ENCODE measurements around the gene SEC14L2.

The SEC14L2 gene

DNA sequence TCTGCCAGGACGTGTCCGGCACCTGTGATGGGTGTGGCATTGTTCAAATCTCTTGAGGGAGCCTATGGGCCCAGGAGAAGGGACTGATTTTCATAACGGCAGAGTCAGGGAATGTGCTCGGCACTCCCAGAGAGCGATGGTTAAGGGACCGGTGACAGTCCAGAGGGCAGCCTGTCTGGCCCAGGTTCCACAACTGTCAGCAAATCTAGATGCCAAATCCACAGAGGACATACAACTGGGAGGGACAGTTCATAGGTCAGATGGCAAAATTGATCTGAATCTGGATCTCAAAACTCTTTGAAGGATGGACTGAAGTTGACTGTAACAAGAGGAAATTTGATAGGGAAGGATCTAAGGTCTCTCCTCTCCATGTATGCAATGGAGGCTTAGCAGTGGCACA is 7.5 kb downstream of the SEC14L2 start:
- DNase-seq (ENCODE audit: low spot score): no peak

DNA sequence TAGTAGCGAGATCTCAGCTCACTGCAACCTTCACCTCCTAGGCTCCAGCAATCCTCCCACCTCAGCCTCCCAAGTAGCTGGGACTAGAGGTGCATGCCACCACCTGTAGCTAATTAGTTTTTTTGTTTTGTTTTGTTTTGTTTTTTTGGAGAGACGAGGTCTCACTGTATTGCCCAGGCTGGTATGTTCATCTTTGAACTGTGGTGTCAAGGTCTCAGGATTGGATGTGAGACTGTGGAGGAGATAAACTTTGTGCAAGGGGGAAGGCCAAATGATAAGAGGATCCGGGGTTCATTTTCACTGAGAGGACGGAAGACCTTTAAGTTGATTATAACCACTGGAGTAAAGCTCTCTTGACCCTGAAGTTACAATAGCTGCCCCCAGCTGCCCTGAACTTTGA is 8.9 kb downstream of the SEC14L2 start:
- no peak for DNase-seq (ENCODE audit: low spot score)

DNA sequence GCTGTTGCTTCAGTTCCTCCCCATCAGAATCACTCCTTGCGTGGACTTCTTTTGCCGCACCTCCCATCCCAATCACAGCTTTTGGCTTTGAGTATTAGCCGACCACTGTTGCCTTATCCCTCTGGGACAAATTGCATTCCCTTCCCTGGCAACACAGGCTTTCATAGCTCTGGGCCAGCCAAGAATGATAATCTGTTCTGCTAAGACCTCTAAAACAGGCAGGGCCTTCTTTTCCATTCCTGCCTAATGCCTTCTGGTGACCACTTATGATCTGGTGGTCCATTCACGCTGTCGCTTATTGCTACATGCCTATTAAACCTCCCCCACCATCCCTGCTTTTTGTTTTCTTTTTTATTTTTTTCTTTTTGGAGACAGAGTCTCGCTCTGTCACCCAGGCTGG is 9.6 kb downstream of the SEC14L2 start:
- no peak for DNase-seq (ENCODE audit: low spot score)

DNA sequence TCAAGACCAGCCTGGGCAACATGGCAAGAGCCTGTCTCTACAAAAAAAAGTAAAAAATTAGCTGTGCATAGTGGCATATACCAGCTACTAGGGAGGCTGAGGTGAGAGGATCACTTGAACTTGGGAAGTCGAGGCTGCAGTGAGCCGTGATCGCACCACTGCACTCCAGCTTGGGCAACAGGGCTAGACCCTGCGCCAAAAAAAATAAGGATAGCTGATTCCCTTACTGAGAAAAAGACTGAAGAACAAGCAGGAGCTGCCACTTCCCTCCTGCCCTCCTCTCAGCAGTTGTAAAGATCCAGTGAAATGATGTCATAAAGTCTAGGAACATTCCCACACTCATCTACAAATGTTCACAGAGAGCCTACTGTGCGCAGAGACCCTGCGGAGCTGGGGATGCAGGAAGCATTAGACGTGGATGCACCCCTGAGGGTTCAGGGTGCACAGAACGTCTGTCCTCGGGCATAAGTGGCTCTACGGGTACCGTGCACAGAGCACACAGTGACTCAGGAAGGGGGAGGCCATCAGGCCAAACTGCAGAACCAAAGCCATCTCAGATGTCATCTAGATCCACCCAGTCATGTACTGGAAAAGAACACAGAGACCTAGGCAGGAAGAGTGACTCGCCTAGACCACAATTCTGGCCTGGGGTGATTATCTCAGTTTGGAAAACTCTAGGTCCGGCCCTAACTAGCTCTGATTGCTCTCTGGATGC is 11.7 kb downstream of the SEC14L2 start:
- DNase-seq (ENCODE audit: low spot score): peak; percentile 32

DNA sequence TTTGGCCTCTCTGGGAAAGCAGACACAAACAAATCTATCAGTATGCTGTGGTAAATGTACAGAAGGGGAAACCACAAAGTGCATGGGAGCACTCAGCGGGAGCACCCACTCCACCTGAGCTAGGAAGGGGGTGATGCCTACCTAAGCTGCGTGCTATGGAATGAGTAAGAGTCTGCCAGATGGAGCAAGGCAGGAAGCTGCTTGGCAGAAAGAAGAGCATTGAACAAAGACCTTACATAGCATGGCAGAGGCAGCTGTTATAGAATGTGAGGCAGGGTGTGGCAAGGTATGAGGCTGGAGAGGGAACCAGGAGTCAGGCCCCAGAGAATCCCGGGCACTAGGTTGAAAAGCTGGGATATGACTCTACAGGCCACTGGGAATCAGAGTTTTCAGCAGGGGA is 15.0 kb downstream of the SEC14L2 start:
- no peak for DNase-seq (ENCODE audit: low spot score)

DNA sequence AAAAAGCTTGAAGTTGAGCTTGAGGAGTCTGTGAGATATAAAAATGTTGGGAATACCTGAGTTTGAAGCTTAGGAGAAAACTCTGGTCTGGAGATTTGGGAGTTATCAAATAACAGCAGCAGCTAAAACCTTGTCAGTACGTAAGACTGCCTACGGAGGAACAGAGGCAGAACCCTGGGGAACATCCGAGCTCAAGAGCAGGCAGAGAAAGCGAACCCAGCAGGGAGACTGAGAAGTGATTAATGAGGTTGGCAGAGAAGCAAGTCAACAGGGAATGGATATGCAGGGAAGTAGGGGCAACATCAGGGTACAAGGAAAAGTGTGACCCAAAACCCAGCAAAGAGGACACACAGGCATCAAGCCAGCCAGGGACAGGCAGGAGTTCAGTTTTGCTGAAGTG is 16.2 kb downstream of the SEC14L2 start:
- no peak for DNase-seq (ENCODE audit: low spot score)

DNA sequence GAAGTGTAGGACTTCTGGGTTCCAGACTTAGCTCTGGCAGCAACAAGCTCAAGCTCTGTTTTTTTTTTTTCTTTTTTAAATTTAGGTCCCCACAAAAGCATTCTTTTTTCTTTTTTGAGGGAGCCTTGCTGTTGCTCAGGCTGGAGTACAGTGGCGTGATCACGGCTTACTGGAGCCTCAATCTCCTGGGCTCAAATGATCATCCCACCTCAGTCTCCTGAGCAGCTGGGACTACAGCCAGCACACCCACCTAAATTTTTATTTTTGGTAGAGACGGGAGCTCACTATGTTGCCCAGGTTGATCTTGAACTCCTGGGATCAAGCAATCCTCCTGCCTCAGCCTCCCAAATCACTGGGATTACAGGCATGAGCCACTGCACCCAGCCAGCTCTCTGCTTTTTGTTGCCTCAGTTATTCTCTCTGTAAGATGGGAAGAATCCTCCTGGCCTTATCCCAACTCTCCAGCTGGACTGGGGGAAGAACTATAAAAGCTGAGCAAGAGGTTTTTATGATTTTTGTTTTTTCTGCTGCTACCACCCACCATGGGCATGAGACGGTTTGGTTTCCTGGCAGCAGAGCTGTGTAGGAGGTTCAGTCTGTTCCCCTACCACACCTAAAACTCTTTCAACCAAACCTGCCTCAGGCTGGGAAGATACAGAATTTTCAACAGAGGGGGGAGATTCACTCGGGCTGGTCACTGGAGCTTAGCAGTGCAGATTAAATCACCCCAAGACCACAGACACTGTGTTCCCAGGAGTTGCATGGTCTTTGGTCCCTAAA is 17.1 kb downstream of the SEC14L2 start:
- no peak for DNase-seq (ENCODE audit: low spot score)

DNA sequence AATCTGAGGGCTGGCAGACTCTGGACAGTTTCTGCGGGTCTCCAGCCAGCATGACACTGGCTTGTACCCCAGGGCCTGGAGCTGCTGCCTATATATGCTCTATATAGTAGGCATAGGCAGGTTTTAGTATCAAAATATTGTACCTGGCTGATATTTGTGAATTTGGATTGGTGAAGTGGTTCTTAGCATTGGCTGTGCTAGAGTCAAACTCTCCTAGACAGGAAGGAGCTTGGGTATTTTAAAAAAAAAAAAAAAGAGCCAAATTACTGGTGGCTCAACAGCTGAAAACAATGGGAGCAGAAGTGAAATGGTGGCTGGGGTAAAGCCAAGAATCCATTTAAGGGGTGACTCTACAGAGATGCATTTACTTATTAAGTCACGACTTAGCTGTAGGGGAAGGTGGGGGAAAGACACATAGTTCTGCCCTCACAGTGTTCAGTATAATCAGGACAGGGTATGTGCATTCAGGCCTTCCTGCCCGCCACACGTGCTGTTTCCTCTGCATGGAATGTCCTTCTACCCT is 17.8 kb downstream of the SEC14L2 start:
- no peak for DNase-seq (ENCODE audit: low spot score)

DNA sequence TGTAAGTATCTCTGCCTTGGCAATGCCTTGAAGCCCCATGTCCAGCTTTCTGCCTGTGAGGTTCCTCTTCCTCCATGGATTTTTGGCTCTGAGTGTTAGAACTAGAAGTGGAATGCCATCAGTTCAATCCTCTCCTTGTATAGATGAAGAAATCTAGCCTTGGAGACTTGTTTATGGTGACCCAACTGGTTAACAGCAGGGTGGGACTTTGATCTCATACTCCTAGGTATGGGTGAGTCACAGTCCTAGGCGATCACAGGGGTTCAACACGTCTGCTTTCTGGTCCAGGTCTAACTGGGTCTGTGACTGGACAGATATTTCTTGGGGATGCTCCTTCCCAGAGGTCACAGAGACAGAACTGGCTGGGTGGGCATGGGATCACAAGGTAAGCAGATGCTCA is 19.6 kb downstream of the SEC14L2 start:
- DNase-seq (ENCODE audit: low spot score): no peak

DNA sequence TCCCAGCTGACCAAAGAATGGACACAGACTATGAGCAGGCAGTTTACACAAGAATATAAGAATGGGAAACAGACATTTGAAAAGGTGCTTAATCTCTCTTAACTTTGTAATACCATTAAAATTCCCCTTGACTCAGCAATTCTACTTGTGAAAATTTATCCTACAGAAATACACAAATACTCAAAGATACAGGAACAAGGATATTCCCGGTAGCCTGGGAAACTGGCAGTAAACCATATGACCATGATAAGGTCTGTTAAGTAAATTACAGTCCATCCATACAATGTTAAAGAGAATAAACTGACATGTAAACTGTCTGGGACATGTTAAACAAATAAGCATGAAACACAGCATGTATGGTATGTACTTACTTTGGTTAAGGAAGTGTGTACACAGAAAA is 20.0 kb downstream of the SEC14L2 start:
- DNase-seq (ENCODE audit: low spot score): no peak

DNA sequence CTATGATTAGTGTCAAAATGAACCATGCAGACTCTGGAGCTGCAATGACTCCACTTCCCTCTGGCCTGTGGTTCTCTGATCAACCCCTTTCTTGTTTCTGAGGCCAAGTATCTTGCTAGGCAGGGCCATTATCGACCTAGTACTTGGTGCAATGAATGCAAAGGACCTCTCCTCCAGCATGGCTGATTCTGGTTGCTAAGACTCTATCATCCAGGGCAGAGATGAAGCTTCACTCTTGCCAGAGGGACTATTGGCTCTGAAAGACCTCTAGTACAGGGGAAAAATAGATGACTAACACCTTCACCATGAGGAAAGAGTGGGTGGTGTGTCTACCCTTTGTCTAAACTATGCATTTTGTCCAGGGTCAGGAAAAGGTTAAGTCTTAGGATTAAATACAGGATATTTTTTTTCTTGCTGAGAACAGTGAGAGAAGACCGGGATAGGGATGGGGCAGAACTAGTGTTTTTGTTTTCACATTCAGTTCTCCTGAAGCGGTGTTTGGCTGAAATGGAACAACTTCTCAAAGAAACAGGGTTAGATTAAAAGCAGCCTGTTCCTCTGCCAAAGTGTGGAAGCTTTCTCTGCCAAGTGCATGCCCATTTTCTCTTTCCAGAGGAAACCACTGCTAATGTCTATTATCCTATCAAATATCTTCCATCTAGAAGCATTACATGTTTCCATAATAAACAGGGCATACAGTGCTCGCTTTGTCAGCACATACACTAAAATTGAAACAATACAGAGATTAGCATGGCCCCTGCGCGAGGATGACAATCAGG is 23.7 kb downstream of the SEC14L2 start:
- DNase-seq (ENCODE audit: low spot score): peak; percentile 65

DNA sequence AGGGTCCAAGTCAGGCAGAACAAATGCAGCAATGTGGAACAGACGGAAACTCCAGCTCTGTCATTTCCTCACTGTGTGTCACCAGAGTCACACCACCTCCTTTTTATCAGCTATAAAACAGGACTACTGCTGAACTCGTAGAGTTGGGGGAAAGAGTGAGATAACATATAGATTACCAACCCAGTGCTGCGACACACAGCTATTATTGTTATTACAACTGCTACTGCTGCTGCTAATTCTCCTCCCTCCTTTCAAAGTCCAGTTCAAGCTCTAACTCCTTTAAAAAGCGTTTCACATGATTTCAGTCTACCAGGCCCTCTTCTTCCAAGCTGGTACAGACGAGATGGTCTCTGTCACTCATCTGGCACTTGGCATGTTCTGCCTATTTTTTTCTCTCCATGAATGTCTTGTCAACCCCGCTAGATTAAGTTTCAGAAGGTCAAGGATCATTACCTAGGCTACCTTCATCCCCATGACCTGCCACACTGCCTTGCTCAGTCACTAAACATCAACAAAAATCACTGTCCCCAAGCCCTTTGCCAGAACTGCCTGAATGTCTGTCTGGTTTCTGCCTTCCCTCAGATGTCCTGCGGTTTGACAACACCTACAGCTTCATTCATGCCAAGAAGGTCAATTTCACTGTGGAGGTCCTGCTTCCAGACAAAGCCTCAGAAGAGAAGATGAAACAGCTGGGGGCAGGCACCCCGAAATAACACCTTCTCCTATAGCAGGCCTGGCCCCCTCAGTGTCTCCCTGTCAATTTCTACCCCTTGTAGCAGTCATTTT is 25.1 kb downstream of the SEC14L2 start:
- no peak for DNase-seq (ENCODE audit: low spot score)

DNA sequence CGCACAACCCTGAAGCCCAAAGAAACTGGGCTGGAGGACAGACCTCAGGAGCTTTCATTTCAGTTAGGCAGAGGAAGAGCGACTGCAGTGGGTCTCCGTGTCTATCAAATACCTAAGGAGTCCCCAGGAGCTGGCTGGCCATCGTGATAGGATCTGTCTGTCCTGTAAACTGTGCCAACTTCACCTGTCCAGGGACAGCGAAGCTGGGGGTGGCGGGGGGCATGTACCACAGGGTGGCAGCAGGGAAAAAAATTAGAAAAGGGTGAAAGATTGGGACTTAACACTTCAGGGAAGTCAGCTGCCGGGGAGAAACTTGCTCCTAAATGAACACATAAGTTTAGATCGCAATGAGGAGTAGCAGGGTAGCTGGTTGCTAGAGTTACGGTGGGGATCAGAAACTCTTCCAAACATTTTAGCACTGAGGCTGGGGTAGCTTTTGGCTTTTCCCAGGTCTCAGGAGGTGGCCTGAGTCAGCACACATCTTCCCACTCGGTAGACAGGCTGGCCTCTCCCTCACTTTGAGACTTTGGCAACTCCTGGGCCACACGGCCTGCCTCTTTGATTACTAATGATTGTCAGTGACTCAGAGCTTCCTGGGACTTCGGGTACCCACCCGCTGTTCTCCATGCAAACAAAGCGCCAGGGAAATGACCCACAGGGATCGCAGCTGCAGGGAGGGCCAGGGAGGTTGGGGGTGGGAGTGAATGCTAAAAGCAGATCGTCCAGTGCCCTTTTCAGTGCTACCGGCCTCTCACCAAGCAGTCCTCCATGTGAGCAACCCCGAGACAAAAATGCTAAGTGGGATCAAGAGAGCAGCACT is 25.9 kb downstream of the SEC14L2 start:
- DNase-seq (ENCODE audit: low spot score): peak; percentile 83

DNA sequence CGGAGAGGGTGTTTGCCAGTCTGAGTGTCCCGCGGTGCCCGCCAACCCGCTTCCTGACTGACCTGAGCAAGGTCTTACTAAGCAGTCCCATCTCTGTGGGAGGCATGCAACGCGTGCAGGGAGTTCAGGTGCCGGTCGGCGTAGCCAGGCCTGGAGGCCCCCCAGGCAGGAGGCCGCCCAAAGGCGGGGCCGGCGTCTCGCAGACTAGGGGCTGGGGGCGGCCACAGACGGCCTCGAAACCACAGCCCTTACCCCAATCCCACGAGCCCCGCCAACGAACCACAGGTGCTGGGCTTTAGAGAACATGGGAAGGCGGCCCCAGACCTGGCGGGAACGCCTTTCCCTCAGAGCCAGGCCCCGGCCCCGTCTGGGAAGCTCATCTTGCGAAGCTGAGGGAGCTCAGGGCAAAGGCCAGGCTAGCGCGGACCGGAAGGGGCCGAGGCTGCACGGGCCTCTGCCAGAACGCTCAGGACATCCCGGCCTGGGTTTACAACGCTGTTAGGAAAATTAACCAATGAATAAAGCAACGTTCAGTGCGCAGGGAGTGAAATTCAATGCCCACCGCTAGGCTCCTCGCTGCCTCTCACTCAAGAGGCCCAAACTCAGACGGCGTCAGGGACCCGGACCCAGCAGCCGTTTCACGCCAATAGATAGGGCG is 26.6 kb downstream of the SEC14L2 start:
- DNase-seq (ENCODE audit: low spot score): no peak

DNA sequence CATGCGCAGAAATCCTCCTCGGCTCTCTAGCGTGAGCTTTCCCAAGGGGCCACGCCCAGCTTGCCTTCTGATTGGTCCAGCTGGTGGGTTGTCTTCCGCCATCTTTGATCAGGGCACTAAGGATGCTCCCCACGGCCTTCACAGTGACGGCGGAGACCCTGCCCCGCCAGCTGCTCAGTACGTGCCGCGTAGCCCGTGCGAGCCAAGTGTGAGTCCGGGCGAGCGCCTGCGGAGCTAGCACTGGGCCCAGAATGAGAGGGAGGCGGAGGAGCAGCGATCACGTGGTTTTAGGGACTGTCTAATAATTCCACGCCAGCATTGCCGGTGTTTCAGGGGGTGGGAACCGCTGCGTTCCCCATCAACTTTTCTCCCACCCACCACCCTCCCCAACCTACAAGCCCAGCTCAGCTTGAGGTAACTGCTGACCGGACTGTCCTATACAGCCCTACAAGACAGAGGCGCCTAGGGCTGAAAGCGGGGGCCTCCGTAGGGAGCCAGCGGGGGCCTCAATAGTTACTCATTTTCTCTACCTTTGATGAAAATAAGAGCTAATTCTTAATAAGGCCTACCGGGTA is 27.2 kb downstream of the SEC14L2 start:
- DNase-seq (ENCODE audit: low spot score): peak; percentile 98

DNA sequence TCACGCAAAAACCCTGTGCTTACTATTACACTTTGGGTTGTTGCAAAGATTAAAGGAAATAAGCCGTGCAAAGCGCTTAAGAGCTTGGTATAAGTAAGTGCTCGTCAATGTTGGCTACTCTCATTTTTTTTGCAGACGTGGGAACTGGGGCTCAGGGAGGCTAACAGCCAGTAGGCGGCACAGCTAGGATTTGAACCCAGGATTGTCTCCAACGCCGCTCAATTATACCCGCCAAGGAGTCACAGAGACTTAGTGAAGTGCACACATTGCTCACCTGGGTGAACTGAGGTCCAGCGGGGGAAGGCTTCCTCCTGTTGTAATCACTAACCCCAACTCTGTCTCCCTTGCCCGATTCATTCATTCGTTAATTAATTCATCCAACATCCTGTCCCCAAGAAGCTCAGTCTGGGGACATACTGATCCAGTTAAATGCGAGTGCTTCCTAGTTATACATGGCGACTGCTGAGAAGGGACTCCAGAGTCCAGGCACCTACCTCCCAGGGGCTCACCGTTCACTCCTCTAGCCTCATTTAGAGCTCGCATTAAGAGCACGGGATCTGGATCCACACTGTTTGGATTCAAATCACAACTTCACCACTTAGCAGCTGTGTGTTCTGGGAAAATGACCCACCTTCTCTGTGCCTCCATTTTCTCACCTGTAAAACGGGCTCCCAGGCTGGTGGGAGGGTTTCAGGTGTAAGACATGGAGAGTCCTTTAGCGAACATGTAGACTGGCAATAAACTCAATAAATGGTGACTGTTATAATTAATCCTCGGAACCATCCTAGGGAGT is 27.9 kb downstream of the SEC14L2 start:
- no peak for DNase-seq (ENCODE audit: low spot score)

DNA sequence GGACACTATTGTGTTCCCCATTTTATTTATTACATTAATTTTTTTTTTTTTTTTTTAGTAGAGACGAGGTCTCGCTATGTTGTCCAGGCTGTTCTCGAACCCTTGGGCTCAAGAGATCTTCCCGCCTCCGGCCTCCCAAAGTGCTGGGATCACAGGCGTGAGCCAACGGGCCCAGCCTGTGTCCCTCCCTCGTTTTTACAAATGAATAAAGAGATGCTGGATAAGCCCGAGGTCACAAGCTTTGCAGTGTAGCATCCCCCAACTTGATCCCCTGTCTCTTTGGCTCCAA is 28.5 kb downstream of the SEC14L2 start:
- no peak for DNase-seq (ENCODE audit: low spot score)

DNA sequence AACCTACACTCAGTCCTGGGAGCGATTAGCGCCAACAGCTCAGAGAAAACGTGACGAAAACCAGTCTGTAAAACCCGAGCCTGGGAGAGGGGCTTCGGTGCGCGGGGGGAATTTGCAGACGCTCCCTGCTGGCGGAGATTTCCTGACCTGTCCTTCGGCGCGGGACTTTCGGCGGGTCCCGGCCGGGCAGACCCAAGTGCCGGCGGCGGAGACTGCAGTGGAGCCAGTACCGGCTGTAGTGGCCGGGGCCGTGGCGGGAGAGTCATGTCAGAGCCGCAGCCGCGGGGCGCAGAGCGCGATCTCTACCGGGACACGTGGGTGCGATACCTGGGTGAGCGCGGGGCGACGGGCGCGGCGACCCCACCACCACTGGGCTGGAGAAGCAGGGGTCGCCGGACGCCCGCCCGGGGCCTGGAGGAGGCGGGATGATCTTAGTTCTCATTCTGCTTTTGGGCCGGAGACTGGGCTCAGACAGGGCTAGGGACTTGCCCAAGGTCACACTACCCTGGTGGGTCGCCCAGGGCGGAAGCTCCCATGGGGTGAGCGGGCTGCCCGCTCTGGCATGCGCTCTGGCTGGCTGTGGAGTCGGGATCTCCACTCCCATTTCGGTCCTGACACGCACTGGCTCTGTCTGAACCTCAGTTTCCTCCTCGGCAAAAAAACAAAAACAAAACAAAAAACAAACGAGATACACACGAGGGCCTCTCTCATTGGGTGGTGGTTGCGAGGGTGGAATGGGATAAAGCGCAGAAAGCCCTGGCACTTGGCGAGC is 29.0 kb downstream of the SEC14L2 start, which contains the start of gene MTFP1:
Gene MTFP1 (plus strand): TSS at position 153 of the 772 bp plus-strand sequence. CDS start 112 bp downstream, at position 265.
- DNase-seq (ENCODE audit: low spot score): peak; percentile 69

Data from AG08396 (cell line).